Measurements from ENCODE around the gene HLA-DMA. TPM values are rescaled to one million over a fixed set of nuclear protein-coding genes. Genes with fewer than 3 reads are reported as not detected.

HLA-DMA gene
- total RNA-seq, 6 donors from 2014 or later = 83.7 to 271 (median 134) TPM

- TF ChIP-seq POLR2AphosphoS5 (IDR thresholded peaks at IDR 0.05) = no peak
- no peak for TF ChIP-seq POLR2A (IDR thresholded peaks at IDR 0.05)
- TF ChIP-seq CTCF (IDR thresholded peaks at IDR 0.05) = no peak
- TF ChIP-seq EP300 (IDR thresholded peaks at IDR 0.05) = no peak
- ATAC-seq (ENCODE audit: low FRiP score in 2 of 2) (no peak), DNase-seq (no peak)
- no peaks in the 10 kb centered on the region for H3K27me3 ChIP-seq
- no peak overlapping the region for H3K27ac ChIP-seq
- H3K9me3 ChIP-seq = no peaks in the 10 kb centered on the region
- peaks cover 34 to 63% (median 45%) of the 10 kb centered on the region in 4 donors for H3K4me1 ChIP-seq
- no peak overlapping the region for H3K4me3 ChIP-seq
- peaks cover 63 to 78% (median 68%) of the 10 kb centered on the region in 4 donors for H3K36me3 ChIP-seq
- 88 to 89% methylated on average over 12 of the region's 12 CpGs for WGBS, 2 donors
Measured at GRCh38 chr6:32979720-32980487, 27.0 kb upstream of the HLA-DMA start.

- Histone ChIP-seq H3K4me3 (no peak overlapping the region), H3K9me3 (no peaks in the 10 kb centered on the region), H3K4me1 (peaks cover 39 to 56% (median 42%) of the 10 kb centered on the region in 4 donors), H3K36me3 (peaks cover 71 to 96% (median 74%) of the 10 kb centered on the region in 4 donors), H3K27me3 (no peaks in the 10 kb centered on the region), H3K27ac (no peak overlapping the region)
- 65 to 66% methylated on average over 7 of the region's 7 CpGs for WGBS, 2 donors
- ATAC-seq (ENCODE audit: low FRiP score in 2 of 2) (no peak), DNase-seq (no peak)
- no peak for TF ChIP-seq CTCF (IDR thresholded peaks at IDR 0.05)
- TF ChIP-seq POLR2AphosphoS5 (IDR thresholded peaks at IDR 0.05) = no peak
- TF ChIP-seq EP300 (IDR thresholded peaks at IDR 0.05) = no peak
- TF ChIP-seq POLR2A (IDR thresholded peaks at IDR 0.05) = no peak
Measured at GRCh38 chr6:32977953-32978324, 25.0 kb upstream of the HLA-DMA start.

- ATAC-seq (ENCODE audit: low FRiP score in 2 of 2) = no peak
- TF ChIP-seq CTCF (IDR thresholded peaks at IDR 0.05) = no peak
- no peak for TF ChIP-seq POLR2AphosphoS5 (IDR thresholded peaks at IDR 0.05)
- no peak for TF ChIP-seq EP300 (IDR thresholded peaks at IDR 0.05)
- TF ChIP-seq POLR2A (IDR thresholded peaks at IDR 0.05) = no peak
- no peak for DNase-seq
- Histone ChIP-seq H3K9me3 (no peaks in the 10 kb centered on the region), H3K4me3 (peak overlapping the region in 1 of 4 donors; percentile 93), H3K27ac (peak overlapping the region in 1 of 4 donors; percentile 5), H3K4me1 (peaks cover 39 to 55% (median 42%) of the 10 kb centered on the region in 4 donors), H3K36me3 (peaks cover 71 to 100% (median 78%) of the 10 kb centered on the region in 4 donors), H3K27me3 (no peaks in the 10 kb centered on the region)
- 71 to 72% methylated on average over 10 of the region's 10 CpGs for WGBS, 2 donors
Measured at GRCh38 chr6:32977272-32977952, 24.5 kb upstream of the HLA-DMA start.

- DNase-seq (no peak), ATAC-seq (ENCODE audit: low FRiP score in 2 of 2) (no peak)
- no peaks in the 10 kb centered on the region for H3K27me3 ChIP-seq
- peak overlapping the region in 1 of 4 donors; percentile 93 for H3K4me3 ChIP-seq
- WGBS, 2 donors = 88 to 91% methylated on average over 7 of the region's 7 CpGs
- peak overlapping the region in 1 of 4 donors; percentile 5 for H3K27ac ChIP-seq
- no peaks in the 10 kb centered on the region for H3K9me3 ChIP-seq
- peaks cover 31 to 46% (median 36%) of the 10 kb centered on the region in 4 donors for H3K4me1 ChIP-seq
- TF ChIP-seq CTCF (IDR thresholded peaks at IDR 0.05) (no peak), POLR2A (IDR thresholded peaks at IDR 0.05) (no peak), EP300 (IDR thresholded peaks at IDR 0.05) (no peak), POLR2AphosphoS5 (IDR thresholded peaks at IDR 0.05) (no peak)
- H3K36me3 ChIP-seq = peaks cover 63 to 94% (median 75%) of the 10 kb centered on the region in 4 donors
Measured at GRCh38 chr6:32976334-32977069, 23.6 kb upstream of the HLA-DMA start.
